GM18868 (cell line): ENCODE data around the gene DNAJA1.
"Not testable (repeated sequence)": the region's sequence is repeated elsewhere in the genome, so short reads cannot be mapped to it uniquely, and the experiment has no call there.

ENCODE experiments used
- ATAC-seq: cut with Tn5 transposase; IDR thresholded peaks from one replicate; pipeline ENCODE4 v1.9.1; 2021; ENCODE audit warnings: mild to moderate bottlenecking, moderate library complexity; ENCODE audit not compliant: unreplicated experiment

DNAJA1 gene

DNA sequence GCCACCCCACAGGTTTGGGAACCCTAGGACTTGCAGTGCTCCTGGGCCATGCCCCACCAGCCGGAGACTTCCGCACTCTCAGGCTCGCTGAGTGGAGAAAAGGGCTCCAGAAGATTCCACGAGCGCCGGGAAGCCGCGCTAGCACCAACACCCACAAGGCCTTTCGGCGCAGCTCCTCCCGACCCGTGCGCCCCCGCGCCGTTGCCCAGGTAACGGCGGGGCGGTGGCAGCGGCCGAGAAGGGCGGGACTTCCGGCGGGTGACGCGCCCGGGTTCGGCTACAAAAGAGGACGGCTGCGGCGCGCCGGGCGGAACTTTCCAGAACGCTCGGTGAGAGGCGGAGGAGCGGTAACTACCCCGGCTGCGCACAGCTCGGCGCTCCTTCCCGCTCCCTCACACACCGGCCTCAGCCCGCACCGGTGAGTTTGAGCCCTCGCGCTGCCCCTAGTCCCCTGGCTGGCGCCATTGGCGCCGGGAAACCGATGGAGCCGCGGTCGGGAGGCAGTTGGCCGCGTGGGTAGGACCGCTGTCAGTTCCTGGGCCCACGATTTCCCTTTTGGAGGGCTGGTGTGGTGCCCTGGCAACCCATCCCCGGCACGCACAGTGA, at the start of gene DNAJA1:
Gene DNAJA1 (plus strand): TSS at position 308 of the 606 bp plus-strand sequence. CDS start 1,212 bp downstream, outside the sequence.
- ATAC-seq = peak; percentile 93

DNA sequence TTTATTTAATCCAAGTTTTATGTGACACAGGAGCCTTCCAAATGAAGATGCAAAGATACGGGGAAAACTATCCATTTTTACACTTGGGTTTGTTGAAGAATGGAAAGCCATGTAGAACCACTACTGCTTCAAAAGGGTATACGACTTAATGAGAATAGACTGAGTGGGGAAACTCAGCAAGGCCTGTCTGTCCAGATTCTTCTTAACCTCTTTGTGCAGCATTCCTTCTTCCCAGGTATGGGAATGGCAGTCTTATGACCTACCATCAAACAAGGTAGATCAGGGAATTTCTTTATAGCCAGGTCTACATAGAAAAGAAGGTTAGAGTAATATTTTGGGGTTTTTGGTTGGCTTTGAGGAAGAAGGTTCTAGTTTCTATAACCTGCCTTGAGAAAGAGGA, 47.0 kb upstream of the DNAJA1 start:
- ATAC-seq = no peak

DNA sequence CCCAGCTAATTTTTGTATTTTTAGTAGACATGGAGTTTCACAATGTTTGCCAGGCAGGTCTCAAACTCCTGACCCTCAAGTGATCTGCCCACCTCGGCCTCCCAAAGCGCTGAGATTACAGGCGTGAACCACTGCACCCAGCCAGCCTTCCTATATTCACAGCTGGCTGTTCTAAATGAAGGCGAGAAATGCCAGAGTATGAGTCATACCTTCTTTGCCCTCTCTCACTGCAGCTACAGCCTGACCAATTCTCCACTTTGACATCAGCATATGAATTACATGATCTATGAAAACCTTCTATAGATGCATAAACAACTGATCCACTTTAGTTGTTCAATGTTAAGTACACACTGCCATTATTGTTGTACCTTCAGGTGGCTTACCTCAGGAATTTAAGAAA, 38.1 kb upstream of the DNAJA1 start:
- no peak for ATAC-seq

DNA sequence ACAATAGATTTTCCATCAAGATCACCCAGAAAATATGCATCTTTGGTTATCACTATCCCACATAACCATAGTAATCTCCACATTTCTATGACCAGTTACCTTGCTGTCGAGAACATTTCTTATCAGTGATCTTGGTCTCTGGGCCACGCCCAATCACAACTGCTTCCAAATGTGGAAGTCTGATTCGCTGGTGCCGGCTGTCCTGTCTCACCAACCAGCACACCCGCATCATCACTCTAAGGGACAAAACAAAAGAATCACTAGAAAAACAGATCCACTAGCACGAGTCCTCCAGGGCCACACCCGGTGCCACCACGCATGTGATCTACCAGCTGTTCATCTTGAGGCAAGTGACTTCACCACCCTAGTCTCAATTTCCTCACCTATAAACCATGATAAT, 35.4 kb upstream of the DNAJA1 start:
- ATAC-seq = no peak

- ATAC-seq = no peak
Measured at GRCh38 chr9:32991897-32992594, 33.0 kb upstream of the DNAJA1 start.

DNA sequence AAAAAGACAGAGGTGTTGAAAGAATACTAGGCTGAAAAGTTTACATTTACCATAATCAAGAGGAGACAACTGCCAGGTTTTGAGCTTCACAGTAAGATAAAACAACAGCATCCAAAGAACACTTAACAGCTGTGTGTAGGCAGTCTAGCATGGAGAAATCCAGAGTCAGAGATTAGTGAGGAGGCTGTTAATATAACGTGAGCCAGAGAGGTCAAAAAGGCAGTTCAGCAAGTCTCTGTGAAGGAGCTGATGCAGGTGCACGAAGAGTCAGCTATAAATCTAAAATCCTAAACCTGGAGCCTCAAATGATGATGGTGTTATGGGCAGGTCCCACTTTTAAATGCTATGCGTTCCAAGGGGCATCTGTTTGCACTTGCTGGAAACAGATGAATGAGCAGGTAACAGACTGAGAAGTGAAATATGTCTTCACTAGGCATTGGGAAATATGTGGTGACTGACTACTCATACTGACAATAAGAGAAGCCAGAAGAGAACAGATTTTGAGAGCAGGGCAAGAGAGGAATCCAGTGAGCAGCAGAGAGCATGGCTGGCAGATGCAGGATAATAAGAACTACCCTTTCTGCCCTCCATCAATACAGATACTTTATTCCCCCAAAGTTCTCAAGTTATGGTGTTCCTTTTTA, 32.4 kb upstream of the DNAJA1 start:
- peak; percentile 45 for ATAC-seq

DNA sequence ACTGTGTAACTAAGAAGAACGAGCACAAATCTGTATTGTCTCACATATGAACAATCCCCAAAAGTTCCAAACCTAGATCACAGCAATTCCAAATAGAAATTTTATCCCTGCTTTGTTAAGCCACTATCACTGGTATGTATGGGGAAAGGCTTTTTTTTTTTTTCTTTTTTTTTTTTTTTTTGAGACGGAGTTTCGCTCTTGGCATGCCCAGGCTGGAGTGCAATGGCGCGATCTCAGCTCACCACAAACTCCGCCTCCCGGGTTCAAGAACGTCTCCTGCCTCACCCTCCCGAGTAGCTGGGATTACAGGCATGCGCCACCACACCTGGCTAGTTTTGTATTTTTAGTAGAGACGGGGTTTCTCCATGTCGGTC, 24.4 kb upstream of the DNAJA1 start:
- not testable (repeated sequence) for ATAC-seq

DNA sequence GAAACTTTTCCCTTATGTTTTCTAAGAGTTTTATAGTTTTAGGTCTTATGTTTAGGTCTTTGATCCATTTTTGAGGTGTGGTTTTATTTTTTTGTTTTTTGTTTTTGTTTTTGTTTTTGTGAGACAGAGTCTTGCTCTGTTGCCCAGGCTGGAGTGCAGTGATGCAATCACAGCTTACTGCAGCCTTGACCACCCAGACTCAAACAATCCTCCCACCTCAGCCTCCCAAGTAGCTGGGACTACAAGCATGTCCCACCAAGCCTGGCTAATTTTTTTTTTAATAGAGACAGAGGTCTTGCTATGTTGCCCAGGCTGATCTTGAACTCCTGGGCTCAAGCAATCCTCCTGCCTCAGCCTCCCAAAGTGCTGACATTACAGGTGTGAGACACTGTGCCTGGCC, 19.7 kb upstream of the DNAJA1 start:
- not testable (repeated sequence) for ATAC-seq

- no peak for ATAC-seq
Measured at GRCh38 chr9:33007755-33008154, 17.3 kb upstream of the DNAJA1 start.

DNA sequence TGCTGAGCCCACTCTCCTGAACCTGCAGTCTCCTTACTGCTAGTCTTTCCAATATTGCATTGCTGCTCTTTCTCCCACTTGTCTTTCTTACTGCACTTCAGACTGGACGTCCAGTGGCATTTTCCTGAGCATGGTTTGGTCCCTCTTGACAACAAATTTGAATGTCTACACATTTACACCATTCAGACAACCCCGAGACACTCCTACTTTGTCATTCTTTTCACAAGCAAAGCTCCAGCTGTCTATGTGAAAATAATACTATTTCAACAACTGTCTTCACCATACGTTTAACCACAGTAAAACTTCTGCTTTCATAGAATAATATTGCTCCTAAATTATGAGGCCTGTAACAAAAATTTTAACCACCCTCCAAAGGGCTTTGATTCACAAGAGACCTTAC, 13.2 kb upstream of the DNAJA1 start:
- ATAC-seq = no peak

- no peak for ATAC-seq
Measured at GRCh38 chr9:33012328-33013069, 12.6 kb upstream of the DNAJA1 start.

- no peak for ATAC-seq
Measured at GRCh38 chr9:33013962-33014664, 11.0 kb upstream of the DNAJA1 start.

- no peak for ATAC-seq
Measured at GRCh38 chr9:33014665-33015014, 10.4 kb upstream of the DNAJA1 start.

- ATAC-seq = peak; percentile 60
Measured at GRCh38 chr9:33017283-33018041, 7.6 kb upstream of the DNAJA1 start.

GRCh38 chr9:33019797-33020196, 5.3 kb upstream of the DNAJA1 start:
- ATAC-seq = no peak

DNA sequence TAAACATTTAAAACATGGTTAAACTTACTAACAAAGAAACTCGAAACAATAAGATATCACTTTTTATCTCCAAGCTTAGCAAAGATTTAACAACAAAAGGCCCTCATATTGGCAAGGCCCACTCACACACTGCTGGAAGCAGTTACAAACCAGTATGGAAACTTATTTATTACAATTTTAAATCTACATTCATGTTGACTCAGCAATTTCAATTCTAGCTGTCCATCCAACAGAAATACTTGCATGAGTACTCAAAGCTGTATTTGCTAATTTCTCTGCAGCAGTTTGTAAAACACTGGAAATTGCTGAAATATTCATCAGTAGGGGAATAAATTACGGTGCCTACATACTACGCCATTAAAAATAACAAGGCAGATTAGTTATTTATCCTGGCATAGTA, 2.8 kb upstream of the DNAJA1 start:
- ATAC-seq = no peak

GRCh38 chr9:33022755-33023154, 2.3 kb upstream of the DNAJA1 start:
- no peak for ATAC-seq

DNA sequence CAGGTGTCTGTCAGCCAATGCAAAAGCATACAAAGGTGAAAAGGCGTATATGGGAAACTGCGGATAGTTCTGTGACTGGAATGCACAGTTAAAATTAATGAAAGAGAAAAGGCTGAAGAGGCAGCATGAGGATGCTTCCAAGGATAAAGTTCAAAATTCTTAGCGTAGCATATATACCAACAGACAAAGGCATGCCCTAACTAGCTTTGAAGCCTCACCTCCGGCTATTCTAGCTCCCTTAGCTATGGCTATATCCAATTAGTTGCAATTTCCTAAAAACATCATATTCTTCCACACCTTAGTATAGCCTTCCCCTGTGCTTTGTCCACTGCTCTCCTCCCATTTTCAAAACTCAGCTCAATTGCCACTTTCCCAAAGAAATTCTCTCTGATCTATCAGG, 1.4 kb upstream of the DNAJA1 start:
- ATAC-seq = no peak

DNA sequence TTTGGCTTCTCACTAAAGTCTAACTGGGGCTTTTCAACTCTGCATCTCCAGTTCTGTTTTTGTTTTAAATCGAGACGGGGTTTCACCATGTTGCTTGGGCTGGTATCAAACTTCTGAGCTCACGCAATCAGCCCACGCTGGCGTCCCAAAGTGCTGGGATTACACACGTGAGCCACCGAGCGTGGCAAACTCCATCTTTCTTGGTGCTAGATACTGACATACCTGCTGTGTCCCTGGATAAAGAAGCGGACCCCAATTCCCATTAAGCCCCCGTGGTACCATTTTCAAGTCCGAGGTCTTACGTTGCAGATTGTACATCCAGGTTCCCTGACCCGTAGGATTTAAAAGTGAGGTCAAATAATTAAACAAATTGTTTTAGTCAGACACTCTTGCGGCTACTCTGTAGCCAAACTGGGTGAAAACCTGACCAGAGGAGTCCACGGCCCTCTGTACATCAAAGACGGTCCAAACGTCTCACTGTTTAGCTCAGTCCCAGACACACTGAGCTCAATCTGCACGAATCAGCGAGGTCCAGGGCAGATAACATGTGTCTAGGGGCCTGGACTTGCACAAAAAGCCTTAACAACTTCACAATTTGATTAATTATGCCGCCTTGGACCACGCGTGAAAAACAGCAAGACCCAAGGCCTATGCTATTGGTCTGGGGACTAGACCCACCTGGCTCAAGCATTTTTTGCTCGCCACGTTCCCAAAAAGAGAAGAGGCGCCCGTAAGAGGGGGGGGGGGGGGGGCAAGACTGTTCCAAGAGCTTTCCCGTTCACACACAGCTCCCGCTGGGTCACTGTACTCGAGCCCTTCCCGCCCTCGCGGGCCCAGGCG, 727 bp upstream of the DNAJA1 start:
- no peak for ATAC-seq
